Keratinocyte (primary cell): ENCODE data around the gene SPDYE3. TPM values are rescaled to one million over a fixed set of nuclear protein-coding genes. Genes with fewer than 3 reads are reported as not detected.

Experiments used
- DNase-seq: peaks from one replicate; pipeline ENCODE4 v3.0.0-alpha.2; 2011; ENCODE audit warnings: low read depth, missing footprints, low spot score
- FAIRE-seq: peaks from 2 replicates; lab custom pipeline; 2011; peaks lifted over from hg19 to GRCh38; lab: Jason Lieb, UNC
- H2AFZ ChIP-seq: 2 replicates; pipeline ENCODE4 v1.6.0; 2012; ENCODE audit warnings: low read length, control low read depth, inconsistent platforms; ENCODE audit not compliant: control insufficient read depth
- H3K27ac ChIP-seq: 2 replicates; pipeline ENCODE4 v1.5.1; 2011; ENCODE audit warnings: low read length; ENCODE audit not compliant: control insufficient read depth, insufficient read depth
- H3K27me3 ChIP-seq: 3 replicates; pipeline ENCODE4 v1.6.0; 2011; ENCODE audit warnings: low read length; ENCODE audit not compliant: control insufficient read depth, insufficient read depth; ENCODE audit errors: extremely low read depth
- H3K36me3 ChIP-seq, 2 experiments: 2 replicates in 1 of 2; 3 replicates in 1 of 2; pipeline ENCODE4 v1.5.1; 2011; ENCODE audit warnings: low read length in 2 of 2, mild to moderate bottlenecking in 1 of 2; ENCODE audit not compliant: control insufficient read depth in 2 of 2, insufficient read depth in 2 of 2; ENCODE audit errors: extremely low read depth in 1 of 2
- H3K4me1 ChIP-seq: 3 replicates; pipeline ENCODE4 v1.5.1; 2011; ENCODE audit warnings: low read length; ENCODE audit not compliant: control insufficient read depth, insufficient read depth; ENCODE audit errors: extremely low read depth
- H3K4me2 ChIP-seq: 3 replicates; pipeline ENCODE4 v1.6.0; 2011; ENCODE audit warnings: low read depth, low read length; ENCODE audit not compliant: control insufficient read depth, insufficient read depth; ENCODE audit errors: extremely low read depth
- H3K4me3 ChIP-seq, 3 experiments: fragments of 200-600 bp in 1 of 3; sonication (generic) in 1 of 3; 2 replicates in 2 of 3; 3 replicates in 1 of 3; pipeline ENCODE4 v1.5.1; 2011 to 2016; ENCODE audit warnings: low read length in 3 of 3, mild to moderate bottlenecking in 3 of 3, control low read depth in 2 of 3, inconsistent platforms in 1 of 3, low read depth in 1 of 3, mixed read lengths in 1 of 3, mixed run types in 1 of 3, moderate library complexity in 1 of 3; ENCODE audit not compliant: control insufficient read depth in 2 of 3, insufficient read depth in 2 of 3; ENCODE audit errors: extremely low read depth in 1 of 3
- H3K79me2 ChIP-seq: 2 replicates; pipeline ENCODE4 v1.6.0; 2012; ENCODE audit warnings: low read length; ENCODE audit not compliant: control insufficient read depth, insufficient read depth
- H3K9ac ChIP-seq: 3 replicates; pipeline ENCODE4 v1.6.0; 2011; ENCODE audit warnings: low read length; ENCODE audit not compliant: control insufficient read depth, insufficient read depth; ENCODE audit errors: extremely low read depth
- H3K9me1 ChIP-seq: 3 replicates; pipeline ENCODE4 v1.6.0; 2011; ENCODE audit warnings: low read length; ENCODE audit not compliant: control insufficient read depth, insufficient read depth; ENCODE audit errors: extremely low read depth
- H3K9me3 ChIP-seq: 2 replicates; pipeline ENCODE4 v1.5.1; 2012; ENCODE audit warnings: low read depth, low read length; ENCODE audit not compliant: control insufficient read depth
- H4K20me1 ChIP-seq: 3 replicates; pipeline ENCODE4 v1.6.0; 2011; ENCODE audit warnings: low read length; ENCODE audit not compliant: control insufficient read depth, insufficient read depth; ENCODE audit errors: extremely low read depth
- EZH2 ChIP-seq: IDR thresholded peaks from one replicate; pipeline ENCODE4 v1.6.1; 2012; ENCODE audit warnings: inconsistent platforms, mild to moderate bottlenecking, low read length, moderate library complexity
- dilution Hi-C: fragments of 300-500 bp; cut with MboI; formaldehyde crosslinking; loops from one replicate; pipeline ENCODE4 v1.7.0; 2020; ENCODE audit warnings: low sequenced_read_pairs; ENCODE audit not compliant: extremely low pct_ligation_motif_present
- polyA plus RNA-seq, 5 experiments: library from polyadenylated mRNA; depleted of rRNA in 3 of 5; stranded (reverse) in 3 of 5; stranded (forward) in 1 of 5; unstranded in 1 of 5; fragments of >200 nt; gene quantifications; 1 replicate in 1 of 5; 2 replicates in 3 of 5; 3 replicates in 1 of 5; pipeline versions ENCODE4 v1.2.1 to v1.2.3, GENCODE V29; 2011 to 2012; ENCODE audit warnings: missing spikeins in 2 of 5, low read depth in 1 of 5, low replicate concordance in 1 of 5
- TF ChIP-seq, protein P1 (sequence below), 3 experiments: IDR thresholded peaks in 1 of 3; conservative IDR thresholded peaks in 1 of 3; optimal IDR thresholded peaks in 1 of 3; 2 replicates in 2 of 3; 3 replicates in 1 of 3; pipeline versions ENCODE3 to v1.5.1; 2011; ENCODE audit warnings: low read length in 3 of 3, mild to moderate bottlenecking in 3 of 3, moderate library complexity in 2 of 3, control low read depth in 1 of 3, inconsistent platforms in 1 of 3; ENCODE audit not compliant: insufficient read depth in 2 of 3; ENCODE audit errors: extremely low read depth in 1 of 3

Gene SPDYE3
- polyA plus RNA-seq, 1 donor (not counting 4 experiments of a cell fraction or from before 2014, with no cell fraction given) = not detected

DNA sequence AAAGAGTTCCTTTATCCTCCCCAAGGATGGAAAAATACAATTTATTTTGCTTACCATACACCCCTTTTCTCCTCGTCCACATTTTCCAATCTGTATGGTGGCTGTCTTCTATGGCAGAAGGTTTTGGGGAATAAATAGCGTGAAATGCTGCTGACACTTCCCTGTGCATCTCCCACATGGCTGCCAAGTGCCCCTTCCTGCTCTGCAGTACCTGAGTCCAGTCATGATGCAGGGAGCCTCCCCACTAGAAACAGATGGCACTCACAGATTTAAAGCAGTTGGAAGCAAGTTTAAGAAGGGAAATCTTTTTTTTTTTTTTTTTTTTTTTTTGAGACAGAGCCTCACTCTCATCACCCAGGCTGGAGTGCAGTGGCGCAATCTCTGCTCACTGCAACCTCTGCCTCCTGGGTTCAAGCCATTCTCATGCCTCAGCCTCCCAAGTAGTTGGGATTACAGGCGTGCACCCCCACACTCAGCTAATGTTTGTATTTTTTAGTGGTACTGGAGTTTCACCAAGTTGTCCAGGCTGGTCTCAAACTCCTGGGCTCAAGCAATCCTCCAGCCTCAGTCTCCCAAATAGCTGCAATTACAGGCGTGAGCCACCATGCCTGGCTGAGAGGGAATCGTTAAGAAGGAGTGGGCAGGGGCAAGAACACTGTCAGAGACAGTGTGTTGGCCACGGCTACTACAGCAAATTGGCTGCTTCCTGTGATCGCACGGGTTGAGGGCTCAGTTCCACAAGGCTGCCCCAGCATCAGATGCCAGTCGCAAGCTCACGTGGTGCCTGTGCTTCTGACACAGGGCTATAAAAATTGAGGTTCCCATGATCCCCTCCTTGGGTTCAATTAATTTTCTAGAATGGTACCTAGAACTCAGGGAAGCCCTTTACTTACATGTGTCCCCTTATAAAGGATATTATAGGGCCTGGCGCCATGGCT is 60.4 kb downstream of the SPDYE3 start:
- Histone ChIP-seq H3K9ac (no peak overlapping the region), H3K4me2 (no peak overlapping the region), H3K4me1 (peaks cover 4% of the 10 kb centered on the region), H3K4me3 (no peak overlapping the region), H3K27me3 (no peaks in the 10 kb centered on the region), H3K79me2 (no peaks in the 10 kb centered on the region), H3K36me3 (peaks cover 0 to 5% of the 10 kb centered on the region in 2 experiments), H3K27ac (no peak overlapping the region), H3K9me3 (no peaks in the 10 kb centered on the region), H4K20me1 (no peaks in the 10 kb centered on the region), H2AFZ (no peak overlapping the region), H3K9me1 (no peaks in the 10 kb centered on the region)
- no peak for FAIRE-seq
- TF ChIP-seq, protein P1, sequence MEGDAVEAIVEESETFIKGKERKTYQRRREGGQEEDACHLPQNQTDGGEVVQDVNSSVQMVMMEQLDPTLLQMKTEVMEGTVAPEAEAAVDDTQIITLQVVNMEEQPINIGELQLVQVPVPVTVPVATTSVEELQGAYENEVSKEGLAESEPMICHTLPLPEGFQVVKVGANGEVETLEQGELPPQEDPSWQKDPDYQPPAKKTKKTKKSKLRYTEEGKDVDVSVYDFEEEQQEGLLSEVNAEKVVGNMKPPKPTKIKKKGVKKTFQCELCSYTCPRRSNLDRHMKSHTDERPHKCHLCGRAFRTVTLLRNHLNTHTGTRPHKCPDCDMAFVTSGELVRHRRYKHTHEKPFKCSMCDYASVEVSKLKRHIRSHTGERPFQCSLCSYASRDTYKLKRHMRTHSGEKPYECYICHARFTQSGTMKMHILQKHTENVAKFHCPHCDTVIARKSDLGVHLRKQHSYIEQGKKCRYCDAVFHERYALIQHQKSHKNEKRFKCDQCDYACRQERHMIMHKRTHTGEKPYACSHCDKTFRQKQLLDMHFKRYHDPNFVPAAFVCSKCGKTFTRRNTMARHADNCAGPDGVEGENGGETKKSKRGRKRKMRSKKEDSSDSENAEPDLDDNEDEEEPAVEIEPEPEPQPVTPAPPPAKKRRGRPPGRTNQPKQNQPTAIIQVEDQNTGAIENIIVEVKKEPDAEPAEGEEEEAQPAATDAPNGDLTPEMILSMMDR (optimal IDR thresholded peaks at IDR 0.05 in 1 of 3, IDR thresholded peaks at IDR 0.05 in 1 of 3, conservative IDR thresholded peaks at IDR 0.05 in 1 of 3; ENCODE audit: extremely low read depth in 1 of 3, insufficient read depth in 2 of 3, low read length in 3 of 3) = no peak
- no peak for TF ChIP-seq EZH2
- dilution Hi-C loops = no loop called here
- no peak for DNase-seq

DNA sequence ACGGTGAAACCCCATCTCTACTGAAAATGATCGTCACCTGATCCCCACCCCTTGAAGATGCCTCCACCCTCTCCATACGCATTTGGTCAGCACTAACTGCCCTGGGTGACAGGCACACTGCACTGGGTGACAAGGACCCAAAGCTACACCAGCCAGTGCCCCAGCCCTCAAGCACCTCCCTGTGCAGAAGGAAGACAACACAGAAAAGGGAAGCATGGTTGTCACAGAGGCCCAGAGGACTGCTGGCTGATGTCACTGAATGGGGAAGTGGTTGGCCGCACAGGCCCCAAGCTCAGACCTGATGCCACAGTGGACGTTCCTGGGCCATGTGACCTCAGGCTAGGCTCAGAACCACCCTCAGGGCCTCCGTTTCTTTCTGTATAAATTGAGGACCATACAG is 61.6 kb downstream of the SPDYE3 start:
- no peak for FAIRE-seq
- no peak for DNase-seq
- Histone ChIP-seq H2AFZ (no peak overlapping the region), H3K9me3 (no peaks in the 10 kb centered on the region), H3K27me3 (no peaks in the 10 kb centered on the region), H3K4me2 (no peak overlapping the region), H3K36me3 (peaks cover 0 to 5% of the 10 kb centered on the region in 2 experiments), H3K27ac (no peak overlapping the region), H3K4me3 (no peak overlapping the region), H4K20me1 (no peaks in the 10 kb centered on the region), H3K4me1 (peaks cover 4% of the 10 kb centered on the region), H3K9ac (no peak overlapping the region), H3K79me2 (no peaks in the 10 kb centered on the region), H3K9me1 (no peaks in the 10 kb centered on the region)
- TF ChIP-seq EZH2 = no peak
- TF ChIP-seq, protein P1 (optimal IDR thresholded peaks at IDR 0.05 in 1 of 3, IDR thresholded peaks at IDR 0.05 in 1 of 3, conservative IDR thresholded peaks at IDR 0.05 in 1 of 3; ENCODE audit: extremely low read depth in 1 of 3, insufficient read depth in 2 of 3, low read length in 3 of 3) = no peak
- dilution Hi-C loops = no loop called here
